ENCODE measurements around the gene F10. TPM values are rescaled to one million over a fixed set of nuclear protein-coding genes. Genes with fewer than 3 reads are reported as not detected.

F10 gene
- total RNA-seq, 1 donor from 2014 or later, result 0.08 TPM

DNA sequence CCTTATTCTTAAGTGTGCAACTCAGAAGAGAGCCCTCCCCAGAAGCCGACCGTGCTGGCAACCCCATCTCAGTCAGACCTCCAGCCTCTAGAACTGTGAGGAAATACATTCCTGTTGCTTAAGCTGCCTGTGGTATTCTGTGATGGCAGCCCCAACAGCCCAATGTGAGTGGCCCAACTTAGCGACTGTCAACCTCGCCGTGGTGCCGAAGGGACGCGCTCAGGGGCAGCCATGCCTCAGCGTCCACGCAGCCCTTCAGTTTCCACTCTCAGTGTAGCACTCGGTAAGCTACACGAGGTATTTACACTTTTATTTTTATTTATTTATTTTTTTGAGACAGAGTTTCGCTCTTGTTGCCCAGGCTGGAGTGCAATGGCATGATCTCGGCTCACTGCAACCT lies 54.2 kb downstream of the F10 start:
- Histone ChIP-seq H3K36me3 (ENCODE audit: control insufficient read depth, insufficient read depth, low read length) (peaks cover 1% of the 10 kb centered on the region), H3K27me3 (ENCODE audit: control insufficient read depth, insufficient read depth, low read length) (no peaks in the 10 kb centered on the region), H3K4me3 (ENCODE audit: low read depth, low read length) (no peak overlapping the region)
- TF ChIP-seq, protein P1, sequence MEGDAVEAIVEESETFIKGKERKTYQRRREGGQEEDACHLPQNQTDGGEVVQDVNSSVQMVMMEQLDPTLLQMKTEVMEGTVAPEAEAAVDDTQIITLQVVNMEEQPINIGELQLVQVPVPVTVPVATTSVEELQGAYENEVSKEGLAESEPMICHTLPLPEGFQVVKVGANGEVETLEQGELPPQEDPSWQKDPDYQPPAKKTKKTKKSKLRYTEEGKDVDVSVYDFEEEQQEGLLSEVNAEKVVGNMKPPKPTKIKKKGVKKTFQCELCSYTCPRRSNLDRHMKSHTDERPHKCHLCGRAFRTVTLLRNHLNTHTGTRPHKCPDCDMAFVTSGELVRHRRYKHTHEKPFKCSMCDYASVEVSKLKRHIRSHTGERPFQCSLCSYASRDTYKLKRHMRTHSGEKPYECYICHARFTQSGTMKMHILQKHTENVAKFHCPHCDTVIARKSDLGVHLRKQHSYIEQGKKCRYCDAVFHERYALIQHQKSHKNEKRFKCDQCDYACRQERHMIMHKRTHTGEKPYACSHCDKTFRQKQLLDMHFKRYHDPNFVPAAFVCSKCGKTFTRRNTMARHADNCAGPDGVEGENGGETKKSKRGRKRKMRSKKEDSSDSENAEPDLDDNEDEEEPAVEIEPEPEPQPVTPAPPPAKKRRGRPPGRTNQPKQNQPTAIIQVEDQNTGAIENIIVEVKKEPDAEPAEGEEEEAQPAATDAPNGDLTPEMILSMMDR (IDR thresholded peaks at IDR 0.05; ENCODE audit: insufficient read depth, low read length, poor library complexity, severe bottlenecking), result no peak
- no peak for DNase-seq (ENCODE audit: low read depth)

DNA sequence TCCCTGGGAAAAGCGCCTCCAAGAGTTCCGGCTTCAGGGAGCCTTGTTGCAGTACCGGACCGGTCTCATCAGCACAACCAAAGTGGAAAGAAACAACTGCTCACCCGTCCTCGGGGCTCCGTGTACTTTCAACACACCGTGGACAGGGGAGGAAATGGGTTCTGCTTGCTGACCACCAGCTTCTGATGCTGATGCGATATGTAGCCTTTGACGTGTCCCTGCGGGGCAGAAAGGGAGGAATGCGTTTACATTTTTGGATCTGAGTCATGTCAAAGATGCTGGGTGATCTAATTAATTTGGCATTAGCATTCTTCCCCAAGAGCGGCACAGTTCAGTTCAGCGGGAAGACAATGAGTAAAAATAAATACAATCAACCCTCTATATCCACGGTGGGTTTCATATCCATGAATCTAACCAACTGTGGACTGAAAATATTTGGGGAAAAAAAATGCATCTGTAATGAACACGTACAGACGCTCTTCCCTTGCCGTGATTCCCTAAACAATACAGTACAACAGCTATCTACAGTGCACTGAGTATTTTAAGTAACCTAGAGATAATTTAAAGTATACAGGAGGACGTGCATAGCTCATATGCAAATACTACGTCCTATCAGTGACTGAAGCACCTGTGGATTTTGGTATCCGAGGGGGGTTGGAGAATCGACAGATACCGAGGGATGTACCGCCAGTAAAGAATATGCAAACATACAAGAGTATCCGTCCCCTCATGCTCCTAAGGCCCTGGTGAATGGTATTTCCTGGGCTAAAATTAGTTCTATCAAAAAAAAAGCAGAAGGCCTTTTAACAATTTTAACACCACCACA lies 55.7 kb downstream of the F10 start:
- H3K36me3 ChIP-seq (ENCODE audit: control insufficient read depth, insufficient read depth, low read length), result peaks cover 1% of the 10 kb centered on the region
- TF ChIP-seq, protein P1 (IDR thresholded peaks at IDR 0.05; ENCODE audit: insufficient read depth, low read length, poor library complexity, severe bottlenecking), result no peak
- H3K27me3 ChIP-seq (ENCODE audit: control insufficient read depth, insufficient read depth, low read length), result no peaks in the 10 kb centered on the region
- H3K4me3 ChIP-seq (ENCODE audit: low read depth, low read length), result no peak overlapping the region
- DNase-seq (ENCODE audit: low read depth), result peak; percentile 51

DNA sequence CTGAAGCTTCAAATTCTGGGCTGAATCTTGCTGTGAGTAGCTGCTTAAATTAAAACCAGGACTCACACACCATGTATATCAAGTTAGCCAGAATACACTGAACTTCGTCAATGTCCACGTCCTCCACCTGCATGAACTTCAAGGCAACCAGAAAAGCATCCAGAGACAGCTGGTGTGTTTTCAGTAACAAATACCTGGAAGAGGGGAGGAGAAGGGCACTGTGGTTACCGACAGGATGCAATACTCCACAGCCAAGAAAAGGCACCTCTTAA lies 56.2 kb downstream of the F10 start:
- no peak for DNase-seq (ENCODE audit: low read depth)
- Histone ChIP-seq H3K27me3 (ENCODE audit: control insufficient read depth, insufficient read depth, low read length) (no peaks in the 10 kb centered on the region), H3K4me3 (ENCODE audit: low read depth, low read length) (no peak overlapping the region), H3K36me3 (ENCODE audit: control insufficient read depth, insufficient read depth, low read length) (peaks cover 3% of the 10 kb centered on the region)
- TF ChIP-seq, protein P1 (IDR thresholded peaks at IDR 0.05; ENCODE audit: insufficient read depth, low read length, poor library complexity, severe bottlenecking), result no peak

DNA sequence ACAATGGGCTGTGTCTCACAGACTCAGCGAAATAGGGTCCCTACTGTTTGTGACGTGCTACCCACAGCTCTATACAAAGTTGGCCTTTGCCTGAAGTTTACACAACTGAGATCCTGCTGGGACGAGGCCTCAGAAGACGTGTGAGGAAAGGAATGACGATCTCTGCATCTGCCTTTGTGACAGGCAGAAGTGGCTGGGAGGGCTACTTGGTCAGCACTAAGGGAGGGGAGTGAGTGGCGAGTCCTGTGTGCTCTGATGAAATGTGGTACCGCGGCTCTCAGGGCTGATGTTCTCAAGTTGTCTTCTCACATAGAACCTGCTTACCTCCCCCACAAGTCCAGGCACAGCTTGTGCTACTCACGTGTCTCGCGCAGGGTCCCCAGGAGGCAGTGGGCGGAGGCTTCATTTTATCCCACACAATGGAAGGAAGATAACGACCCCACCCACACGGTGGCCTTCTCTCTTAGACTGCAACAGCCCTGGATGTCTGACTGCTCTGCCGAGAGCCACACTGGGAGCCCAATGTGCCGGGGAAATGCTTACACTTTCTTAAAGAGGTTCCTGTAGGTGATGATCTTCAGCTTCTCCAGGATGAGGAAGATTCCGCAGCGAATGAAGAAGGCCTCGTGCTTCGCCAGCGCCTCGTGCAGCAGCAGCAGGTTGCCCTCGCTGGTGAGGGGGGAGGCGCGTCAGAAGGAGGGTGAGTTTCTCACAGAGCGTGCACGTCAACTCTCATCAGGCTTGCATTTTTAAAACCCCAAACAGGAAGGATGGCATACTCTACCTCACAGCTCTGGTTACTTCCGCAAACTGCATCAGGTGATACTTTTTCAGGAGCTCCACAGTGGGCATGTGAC lies 57.0 kb downstream of the F10 start:
- H3K27me3 ChIP-seq (ENCODE audit: control insufficient read depth, insufficient read depth, low read length), result no peaks in the 10 kb centered on the region
- no peak for DNase-seq (ENCODE audit: low read depth)
- no peak overlapping the region for H3K4me3 ChIP-seq (ENCODE audit: low read depth, low read length)
- TF ChIP-seq, protein P1 (IDR thresholded peaks at IDR 0.05; ENCODE audit: insufficient read depth, low read length, poor library complexity, severe bottlenecking), result no peak
- peaks cover 3% of the 10 kb centered on the region for H3K36me3 ChIP-seq (ENCODE audit: control insufficient read depth, insufficient read depth, low read length)

DNA sequence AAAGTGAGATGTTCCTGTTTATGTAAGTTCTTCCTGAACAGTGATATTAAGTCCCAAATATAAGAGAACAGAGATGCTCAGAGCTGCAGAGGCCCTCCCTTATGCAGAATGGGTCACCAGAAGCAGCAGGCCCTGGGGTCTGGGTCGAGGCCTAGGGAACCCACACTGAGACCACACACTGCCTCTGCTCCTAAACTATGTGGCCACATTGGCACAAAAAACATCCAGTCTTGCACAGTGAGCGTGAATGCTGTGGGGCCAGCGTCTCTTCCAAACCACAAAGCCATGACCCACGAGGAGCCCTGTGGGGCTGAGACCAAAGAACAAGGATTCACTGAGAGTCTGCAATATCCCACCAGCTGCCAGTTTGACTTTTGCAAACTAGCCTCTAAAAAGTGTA lies 59.4 kb downstream of the F10 start:
- no peak overlapping the region for H3K4me3 ChIP-seq (ENCODE audit: low read depth, low read length)
- no peak for DNase-seq (ENCODE audit: low read depth)
- TF ChIP-seq, protein P1 (IDR thresholded peaks at IDR 0.05; ENCODE audit: insufficient read depth, low read length, poor library complexity, severe bottlenecking), result no peak
- no peaks in the 10 kb centered on the region for H3K27me3 ChIP-seq (ENCODE audit: control insufficient read depth, insufficient read depth, low read length)
- H3K36me3 ChIP-seq (ENCODE audit: control insufficient read depth, insufficient read depth, low read length), result peaks cover 3% of the 10 kb centered on the region

All from kidney epithelial cell (primary cell).